ENCODE data around the gene TRABD2B. TPM values are rescaled to one million over a fixed set of nuclear protein-coding genes. Genes with fewer than 3 reads are reported as not detected.

TRABD2B gene
- polyA plus RNA-seq, 1 of the 3 experiments (the other 2 are of a cell fraction), result 0.03 TPM

DNA sequence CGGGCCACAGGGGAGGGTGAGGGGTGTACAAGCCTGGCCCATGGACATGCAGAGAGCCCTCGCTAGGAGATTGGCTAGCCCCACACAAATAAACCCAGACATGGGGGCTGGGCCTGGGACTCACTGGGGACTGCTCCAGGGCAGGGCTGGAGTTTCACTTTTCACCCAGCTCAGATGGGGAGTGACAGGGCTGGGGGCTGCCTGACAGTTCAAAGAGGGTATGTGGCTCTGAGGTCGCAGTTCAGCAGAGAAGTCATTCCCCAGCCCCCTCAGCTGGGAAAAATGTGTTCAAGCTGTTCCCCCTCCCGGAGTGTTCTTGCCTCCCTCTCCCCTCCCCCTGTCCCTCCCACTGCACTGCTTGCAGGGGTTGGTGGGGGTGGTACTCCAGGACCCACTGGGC, 277.1 kb downstream of the TRABD2B start:
- Histone ChIP-seq H3F3A (replicated peaks; ENCODE audit: insufficient read depth) (no peaks in the 10 kb centered on the region), H3K9ac (no peak overlapping the region), H3K9me3 (no peaks in the 10 kb centered on the region), H4K20me1 (ENCODE audit: insufficient read depth) (no peaks in the 10 kb centered on the region), H3K9me2 (no peaks in the 10 kb centered on the region), H3K36me3 (replicated peaks in 1 of 2; ENCODE audit: control insufficient read depth in 1 of 2, insufficient read depth in 2 of 2, low read length in 1 of 2) (no peaks in the 10 kb centered on the region), H3K4me3 (ENCODE audit: low read depth in 2 of 2, low read length in 1 of 2) (no peak overlapping the region), H3K79me2 (ENCODE audit: insufficient read depth) (no peaks in the 10 kb centered on the region), H3K4me1 (ENCODE audit: control insufficient read depth in 1 of 2, insufficient read depth in 2 of 2, low read depth in 1 of 2, low read length in 1 of 2) (no peaks in the 10 kb centered on the region; a peak in 1 of 4 replicates), H3K27me3 (ENCODE audit: insufficient read depth) (peaks cover 59% of the 10 kb centered on the region), H3K4me2 (no peak overlapping the region), H3K27ac (ENCODE audit: low read depth in 2 of 2, low read length in 1 of 2) (no peak overlapping the region), H2AFZ (ENCODE audit: low read depth) (no peak overlapping the region)
- CTCF ChIA-PET, result interaction anchor here (0.8 to 37.6 kb wide), 5 partner anchors 7 to 295 kb away, joined by 3 to 1422 read pairs (median 6); partner anchors contain the start of genes FOXD2 and FOXE3
- 44% methylated on average over 4 of the region's 4 CpGs for WGBS (ENCODE audit: low lambda C conversion rate)
- DNase-seq, result no peak
- TF ChIP-seq FOSL2 (IDR thresholded peaks at IDR 0.05; ENCODE audit: borderline replicate concordance, low read depth), result no peak
- no peak for TF ChIP-seq NFIC (IDR thresholded peaks at IDR 0.05; ENCODE audit: borderline replicate concordance)
- TF ChIP-seq RCOR1 (IDR thresholded peaks at IDR 0.05; ENCODE audit: low read length), result no peak
- TF ChIP-seq TAF1 (IDR thresholded peaks at IDR 0.05; ENCODE audit: borderline replicate concordance, low read depth, low read length), result no peak
- TF ChIP-seq, protein P1, sequence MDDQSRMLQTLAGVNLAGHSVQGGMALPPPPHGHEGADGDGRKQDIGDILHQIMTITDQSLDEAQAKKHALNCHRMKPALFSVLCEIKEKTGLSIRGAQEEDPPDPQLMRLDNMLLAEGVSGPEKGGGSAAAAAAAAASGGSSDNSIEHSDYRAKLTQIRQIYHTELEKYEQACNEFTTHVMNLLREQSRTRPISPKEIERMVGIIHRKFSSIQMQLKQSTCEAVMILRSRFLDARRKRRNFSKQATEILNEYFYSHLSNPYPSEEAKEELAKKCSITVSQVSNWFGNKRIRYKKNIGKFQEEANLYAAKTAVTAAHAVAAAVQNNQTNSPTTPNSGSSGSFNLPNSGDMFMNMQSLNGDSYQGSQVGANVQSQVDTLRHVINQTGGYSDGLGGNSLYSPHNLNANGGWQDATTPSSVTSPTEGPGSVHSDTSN (IDR thresholded peaks at IDR 0.05), result no peak
- TF ChIP-seq CTCF (IDR thresholded peaks at IDR 0.05), result no peak
- TF ChIP-seq RFX5 (IDR thresholded peaks at IDR 0.05; ENCODE audit: low read length), result no peak
- TF ChIP-seq YY1 (IDR thresholded peaks at IDR 0.05; ENCODE audit: low read depth), result no peak
- no peak for TF ChIP-seq TEAD4 (IDR thresholded peaks at IDR 0.05; ENCODE audit: borderline replicate concordance, insufficient read depth)
- no peak for TF ChIP-seq FOXM1 (IDR thresholded peaks at IDR 0.05; ENCODE audit: low read depth)
- TF ChIP-seq SIN3A (IDR thresholded peaks at IDR 0.05; ENCODE audit: borderline replicate concordance, low read depth, low read length), result no peak
- TF ChIP-seq USF2 (IDR thresholded peaks at IDR 0.05; ENCODE audit: borderline replicate concordance, low read depth, low read length), result no peak
- TF ChIP-seq ELF1 (IDR thresholded peaks at IDR 0.05), result no peak
- no peak for TF ChIP-seq CHD2 (IDR thresholded peaks at IDR 0.05; ENCODE audit: low read length, partially characterized antibody)
- no peak for TF ChIP-seq EP300 (IDR thresholded peaks at IDR 0.05; ENCODE audit: borderline replicate concordance in 1 of 2, low read depth in 1 of 2, low read length in 1 of 2)
- no peak for TF ChIP-seq USF1 (IDR thresholded peaks at IDR 0.05; ENCODE audit: borderline replicate concordance, low read depth)
- TF ChIP-seq JUND (IDR thresholded peaks at IDR 0.05), result no peak
- TF ChIP-seq NRF1 (IDR thresholded peaks at IDR 0.05; ENCODE audit: low read depth, low read length), result no peak
- TF ChIP-seq MXI1 (IDR thresholded peaks at IDR 0.05; ENCODE audit: low read depth, low read length), result no peak
- POLR2A ChIA-PET, result no interaction called here

Measured in SK-N-SH (cell line).